Mesendoderm (in vitro differentiated cells): ENCODE data around the gene IMPG2.

Experiments
- DNase-seq: peaks from one replicate; pipeline ENCODE4 v3.0.0; 2013
- H2AK5ac ChIP-seq: 2 replicates; pipeline ENCODE4 v1.6.1; 2013; ENCODE audit warnings: low read length, inconsistent platforms
- H2BK120ac ChIP-seq: 2 replicates; pipeline ENCODE4 v1.6.1; 2013; ENCODE audit warnings: low read depth, mild to moderate bottlenecking, low read length, moderate library complexity, mixed read lengths
- H2BK15ac ChIP-seq: replicated peaks from 2 replicates; pipeline ENCODE4 v1.6.1; 2013; ENCODE audit warnings: low read depth, mild to moderate bottlenecking, moderate library complexity
- H2BK5ac ChIP-seq: 2 replicates; pipeline ENCODE4 v1.6.1; 2013; ENCODE audit warnings: low read length, inconsistent platforms
- H3K18ac ChIP-seq: 2 replicates; pipeline ENCODE4 v1.6.1; 2013; ENCODE audit warnings: mild to moderate bottlenecking, low read length, mixed read lengths
- H3K23ac ChIP-seq: one replicate; pipeline ENCODE4 v1.6.1; 2013; ENCODE audit warnings: low read length
- H3K27ac ChIP-seq: 2 replicates; pipeline ENCODE4 v1.5.1; 2013; ENCODE audit warnings: low read depth, mild to moderate bottlenecking, inconsistent platforms, low read length, moderate library complexity
- H3K27me3 ChIP-seq: 2 replicates; pipeline ENCODE4 v1.6.1; 2013; ENCODE audit warnings: low read length, control low read depth, mild to moderate bottlenecking, inconsistent platforms; ENCODE audit not compliant: insufficient read depth, poor library complexity
- H3K36me3 ChIP-seq: 2 replicates; pipeline ENCODE4 v1.6.1; 2013; ENCODE audit warnings: low read length, inconsistent platforms; ENCODE audit not compliant: control insufficient read depth, insufficient read depth
- H3K4ac ChIP-seq: one replicate; pipeline ENCODE4 v1.6.1; 2013; ENCODE audit warnings: low read depth, mild to moderate bottlenecking, low read length, moderate library complexity
- H3K4me1 ChIP-seq: 2 replicates; pipeline ENCODE4 v1.6.1; 2013; ENCODE audit warnings: low read depth, low read length, inconsistent platforms; ENCODE audit not compliant: control insufficient read depth
- H3K4me2 ChIP-seq: 2 replicates; pipeline ENCODE4 v1.6.1; 2013; ENCODE audit warnings: low read length
- H3K4me3 ChIP-seq: 2 replicates; pipeline ENCODE4 v1.5.1; 2013; ENCODE audit warnings: mild to moderate bottlenecking, low read length
- H3K56ac ChIP-seq: one replicate; pipeline ENCODE4 v1.6.1; 2013; ENCODE audit warnings: low read length
- H3K79me1 ChIP-seq: 2 replicates; pipeline ENCODE4 v1.6.1; 2013; ENCODE audit warnings: low read length, inconsistent platforms
- H3K79me2 ChIP-seq: 2 replicates; pipeline ENCODE4 v1.6.1; 2013; ENCODE audit warnings: mild to moderate bottlenecking, low read length; ENCODE audit not compliant: control insufficient read depth, insufficient read depth
- H3K9ac ChIP-seq: 2 replicates; pipeline ENCODE4 v1.6.1; 2013; ENCODE audit warnings: low read length, inconsistent platforms
- H4K5ac ChIP-seq: one replicate; pipeline ENCODE4 v1.6.1; 2013; ENCODE audit warnings: low read length
- H4K8ac ChIP-seq: one replicate; pipeline ENCODE4 v1.6.1; 2013; ENCODE audit warnings: low read depth, mild to moderate bottlenecking, control low read depth, low read length, moderate library complexity
- WGBS: extraction: QIAGEN DNeasy Blood & Tissue Kit; methylation state at CpG from one replicate; pipeline ENCODE4 v1.1.7; 2013; ENCODE audit warnings: low lambda C conversion rate, missing lambda C conversion rate; ENCODE audit not compliant: insufficient coverage; ENCODE audit errors: extremely low coverage; 5-methylcytosine and 5-hydroxymethylcytosine counted together

IMPG2 gene

DNA sequence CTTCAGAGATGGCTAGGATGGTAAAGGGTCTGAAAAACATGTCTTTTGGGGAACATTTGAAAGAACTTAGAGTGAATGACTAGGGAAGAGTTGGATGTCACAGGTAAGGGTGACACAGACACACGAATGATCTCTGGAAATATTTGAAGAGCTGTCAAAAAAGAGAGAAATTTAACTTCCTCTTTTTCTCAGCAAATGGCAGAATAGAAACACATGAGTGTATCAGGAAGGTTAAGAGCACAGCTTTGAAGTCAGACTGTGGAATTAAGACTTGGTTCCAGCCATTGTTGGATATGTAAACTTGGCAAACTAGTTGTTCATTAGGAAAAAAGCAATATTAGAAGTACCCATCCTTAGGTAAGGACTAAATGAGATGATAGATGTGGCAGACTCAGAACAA is 117.7 kb downstream of the IMPG2 start:
- H3K4me2 ChIP-seq = no peak overlapping the region
- H2BK120ac ChIP-seq = no peak overlapping the region
- no peak overlapping the region for H4K5ac ChIP-seq
- DNase-seq = no peak
- H3K9ac ChIP-seq = no peak overlapping the region
- H2AK5ac ChIP-seq = no peak overlapping the region
- no peak overlapping the region for H3K27ac ChIP-seq
- H3K4me3 ChIP-seq = no peak overlapping the region
- no CpG with 5 or more reads among the region's 1 CpG for WGBS
- H3K36me3 ChIP-seq = no peaks in the 10 kb centered on the region
- H3K27me3 ChIP-seq = no peaks in the 10 kb centered on the region
- H3K23ac ChIP-seq = no peak overlapping the region
- no peaks in the 10 kb centered on the region for H3K4me1 ChIP-seq
- no peak overlapping the region for H3K56ac ChIP-seq
- no peak overlapping the region for H2BK15ac ChIP-seq
- no peak overlapping the region for H3K4ac ChIP-seq
- H3K79me2 ChIP-seq = no peaks in the 10 kb centered on the region
- H2BK5ac ChIP-seq = no peak overlapping the region
- H4K8ac ChIP-seq = no peak overlapping the region
- no peak overlapping the region for H3K18ac ChIP-seq
- H3K79me1 ChIP-seq = no peaks in the 10 kb centered on the region

- H4K5ac ChIP-seq = no peak overlapping the region
- H3K27me3 ChIP-seq = no peaks in the 10 kb centered on the region
- H3K36me3 ChIP-seq = no peaks in the 10 kb centered on the region
- DNase-seq = peak; percentile 44
- no peak overlapping the region for H3K23ac ChIP-seq
- no peaks in the 10 kb centered on the region for H3K4me1 ChIP-seq
- no peak overlapping the region for H2BK5ac ChIP-seq
- H4K8ac ChIP-seq = no peak overlapping the region
- no peak overlapping the region for H3K4me3 ChIP-seq
- no peaks in the 10 kb centered on the region for H3K79me2 ChIP-seq
- WGBS = no CpG with 5 or more reads among the region's 3 CpGs
- H2BK15ac ChIP-seq = no peak overlapping the region
- no peak overlapping the region for H3K4ac ChIP-seq
- H2AK5ac ChIP-seq = no peak overlapping the region
- H2BK120ac ChIP-seq = no peak overlapping the region
- H3K56ac ChIP-seq = no peak overlapping the region
- no peak overlapping the region for H3K4me2 ChIP-seq
- no peak overlapping the region for H3K27ac ChIP-seq
- no peak overlapping the region for H3K18ac ChIP-seq
- no peak overlapping the region for H3K9ac ChIP-seq
- no peaks in the 10 kb centered on the region for H3K79me1 ChIP-seq
Measured at GRCh38 chr3:101200461-101200860, 119.9 kb downstream of the IMPG2 start.

DNA sequence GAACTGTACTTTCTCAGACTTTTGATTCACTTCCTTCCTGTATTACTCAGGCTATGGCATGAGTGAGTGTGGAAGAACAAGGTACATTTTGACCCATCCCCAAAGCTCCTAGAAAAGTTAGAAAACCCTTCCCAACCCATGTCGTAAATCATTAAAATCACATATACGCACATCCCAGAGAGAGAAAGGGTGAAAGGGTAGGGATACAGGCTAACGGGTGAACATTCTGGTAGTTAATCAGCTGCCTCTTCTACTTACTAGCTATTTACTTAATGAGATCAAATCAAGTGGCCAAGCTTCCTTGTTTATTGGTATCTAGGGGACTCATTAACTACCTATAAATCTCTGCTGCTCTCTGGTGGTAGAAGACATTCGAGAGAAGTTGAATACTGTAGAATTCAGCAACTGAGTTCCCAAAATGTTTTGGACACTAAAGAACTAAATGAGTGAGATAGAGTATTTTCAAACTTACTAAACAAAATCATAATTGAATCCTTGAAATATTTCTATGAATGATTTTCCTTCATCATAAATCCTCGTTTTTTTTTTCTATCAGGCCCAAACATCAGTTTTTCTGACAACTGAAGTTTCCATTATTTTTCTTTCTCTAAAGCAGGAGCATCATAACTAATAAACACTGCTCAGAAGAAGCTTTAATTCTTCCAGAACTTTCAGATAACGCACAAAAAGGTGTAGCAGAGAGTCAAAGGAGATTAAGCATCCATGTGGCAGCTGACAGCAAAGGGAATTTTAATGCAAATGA is 124.2 kb downstream of the IMPG2 start:
- Histone ChIP-seq H4K5ac (no peak overlapping the region), H3K56ac (no peak overlapping the region), H3K4me1 (no peaks in the 10 kb centered on the region), H3K4ac (no peak overlapping the region), H3K79me2 (no peaks in the 10 kb centered on the region), H3K79me1 (no peaks in the 10 kb centered on the region), H3K27ac (no peak overlapping the region), H3K4me3 (no peak overlapping the region), H2BK5ac (no peak overlapping the region), H4K8ac (no peak overlapping the region), H3K27me3 (no peaks in the 10 kb centered on the region), H3K4me2 (no peak overlapping the region), H3K9ac (no peak overlapping the region), H3K18ac (no peak overlapping the region), H2AK5ac (no peak overlapping the region), H3K36me3 (no peaks in the 10 kb centered on the region), H3K23ac (no peak overlapping the region), H2BK120ac (no peak overlapping the region), H2BK15ac (no peak overlapping the region)
- no CpG with 5 or more reads among the region's 6 CpGs for WGBS
- peak; percentile 78 for DNase-seq

GRCh38 chr3:101194392-101194791 is 126.0 kb downstream of the IMPG2 start:
- Histone ChIP-seq H2AK5ac (no peak overlapping the region), H2BK5ac (no peak overlapping the region), H2BK15ac (no peak overlapping the region), H3K27me3 (no peaks in the 10 kb centered on the region), H2BK120ac (no peak overlapping the region), H4K5ac (no peak overlapping the region), H3K79me1 (no peaks in the 10 kb centered on the region), H3K79me2 (no peaks in the 10 kb centered on the region), H3K36me3 (no peaks in the 10 kb centered on the region), H3K4ac (no peak overlapping the region), H3K4me3 (no peak overlapping the region), H3K23ac (no peak overlapping the region), H3K27ac (no peak overlapping the region), H3K4me1 (no peaks in the 10 kb centered on the region), H3K4me2 (no peak overlapping the region), H3K9ac (no peak overlapping the region), H4K8ac (no peak overlapping the region), H3K18ac (no peak overlapping the region), H3K56ac (no peak overlapping the region)
- no peak for DNase-seq
- no CpG with 5 or more reads among the region's 3 CpGs for WGBS

- Histone ChIP-seq H3K27me3 (no peaks in the 10 kb centered on the region), H3K79me2 (no peaks in the 10 kb centered on the region), H2BK5ac (no peak overlapping the region), H4K5ac (no peak overlapping the region), H3K27ac (no peak overlapping the region), H3K4me2 (no peak overlapping the region), H2BK120ac (no peak overlapping the region), H3K23ac (no peak overlapping the region), H3K4me3 (no peak overlapping the region), H3K4ac (no peak overlapping the region), H3K56ac (no peak overlapping the region), H2AK5ac (no peak overlapping the region), H3K18ac (no peak overlapping the region), H4K8ac (no peak overlapping the region), H3K36me3 (no peaks in the 10 kb centered on the region), H3K79me1 (no peaks in the 10 kb centered on the region), H3K9ac (no peak overlapping the region), H2BK15ac (no peak overlapping the region), H3K4me1 (no peaks in the 10 kb centered on the region)
- DNase-seq = no peak
- WGBS = no CpG with 5 or more reads among the region's 3 CpGs
Measured at GRCh38 chr3:101193957-101194356, 126.4 kb downstream of the IMPG2 start.

DNA sequence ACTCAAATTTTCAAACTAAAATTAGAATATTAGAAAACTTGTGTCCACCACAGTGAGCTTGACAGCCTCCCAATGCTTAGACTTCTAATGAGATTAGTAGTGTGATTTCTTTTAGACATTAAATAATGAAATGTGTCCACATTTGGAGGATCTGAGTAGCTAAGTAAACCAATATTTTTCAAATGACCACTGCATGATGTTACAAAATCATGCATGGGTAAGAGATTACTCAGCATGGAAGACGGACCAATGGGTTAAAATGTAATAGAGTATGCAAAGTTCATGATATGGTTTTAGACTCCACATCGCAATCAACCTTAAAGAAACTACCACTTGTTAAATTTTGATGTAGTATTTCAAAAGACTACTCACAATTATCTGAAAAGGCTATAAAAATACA is 130.6 kb downstream of the IMPG2 start:
- H2BK15ac ChIP-seq = no peak overlapping the region
- no peaks in the 10 kb centered on the region for H3K27me3 ChIP-seq
- no peak overlapping the region for H3K27ac ChIP-seq
- H4K8ac ChIP-seq = no peak overlapping the region
- no peak overlapping the region for H3K56ac ChIP-seq
- H3K79me2 ChIP-seq = no peaks in the 10 kb centered on the region
- no peak overlapping the region for H3K18ac ChIP-seq
- no peak overlapping the region for H4K5ac ChIP-seq
- no peaks in the 10 kb centered on the region for H3K79me1 ChIP-seq
- no peak overlapping the region for H2BK120ac ChIP-seq
- no peak overlapping the region for H3K9ac ChIP-seq
- no peaks in the 10 kb centered on the region for H3K4me1 ChIP-seq
- no peaks in the 10 kb centered on the region for H3K36me3 ChIP-seq
- no peak overlapping the region for H3K23ac ChIP-seq
- H3K4me2 ChIP-seq = no peak overlapping the region
- no peak overlapping the region for H3K4ac ChIP-seq
- no CpG with 5 or more reads among the region's 2 CpGs for WGBS
- H3K4me3 ChIP-seq = no peak overlapping the region
- no peak overlapping the region for H2BK5ac ChIP-seq
- H2AK5ac ChIP-seq = no peak overlapping the region
- DNase-seq = no peak
